Prostate gland (tissue), 2 donors: ENCODE data around the gene KCNQ5.

Source experiments
- POLR2A ChIP-seq: fragments of 450-650 bp; IDR thresholded peaks from one replicate; pipeline ENCODE4 v1.6.1; 2016; ENCODE audit warnings: antibody characterized with exemption, mild to moderate bottlenecking
- POLR2AphosphoS5 ChIP-seq: sonication (generic); formaldehyde crosslinking; IDR thresholded peaks from one replicate; pipeline ENCODE4 v1.6.1; 2017; ENCODE audit warnings: antibody characterized with exemption
- TF ChIP-seq, protein P1 (sequence below), 4 experiments: fragments of 200-600 bp in 2 of 4; fragments of 450-650 bp in 2 of 4; sonication (generic) in 2 of 4; IDR thresholded peaks; 1 replicate in 3 of 4; 2 replicates in 1 of 4; pipeline ENCODE4 v1.5.1; 2016 to 2019; ENCODE audit warnings: antibody characterized with exemption in 4 of 4, mild to moderate bottlenecking in 2 of 4, moderate library complexity in 2 of 4

DNA sequence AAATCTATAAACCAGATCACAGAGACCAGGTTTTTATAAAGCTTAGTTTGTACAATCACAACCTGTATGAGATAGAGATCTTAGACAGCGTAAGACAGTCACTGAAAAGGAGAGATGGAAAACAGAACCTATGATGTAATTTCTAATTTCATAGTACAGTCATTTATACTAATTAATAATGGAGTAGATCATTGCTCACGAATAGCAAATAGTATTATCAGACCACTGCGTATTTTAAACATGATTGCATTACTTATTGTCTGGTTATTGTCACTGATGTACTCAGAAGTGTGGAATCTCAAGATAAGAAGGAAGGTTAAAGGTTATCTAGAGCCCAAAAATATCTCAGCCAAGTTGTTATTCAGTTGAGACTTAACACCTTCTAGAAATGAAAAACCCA is 487.8 kb downstream of the KCNQ5 start:
- TF ChIP-seq, protein P1, sequence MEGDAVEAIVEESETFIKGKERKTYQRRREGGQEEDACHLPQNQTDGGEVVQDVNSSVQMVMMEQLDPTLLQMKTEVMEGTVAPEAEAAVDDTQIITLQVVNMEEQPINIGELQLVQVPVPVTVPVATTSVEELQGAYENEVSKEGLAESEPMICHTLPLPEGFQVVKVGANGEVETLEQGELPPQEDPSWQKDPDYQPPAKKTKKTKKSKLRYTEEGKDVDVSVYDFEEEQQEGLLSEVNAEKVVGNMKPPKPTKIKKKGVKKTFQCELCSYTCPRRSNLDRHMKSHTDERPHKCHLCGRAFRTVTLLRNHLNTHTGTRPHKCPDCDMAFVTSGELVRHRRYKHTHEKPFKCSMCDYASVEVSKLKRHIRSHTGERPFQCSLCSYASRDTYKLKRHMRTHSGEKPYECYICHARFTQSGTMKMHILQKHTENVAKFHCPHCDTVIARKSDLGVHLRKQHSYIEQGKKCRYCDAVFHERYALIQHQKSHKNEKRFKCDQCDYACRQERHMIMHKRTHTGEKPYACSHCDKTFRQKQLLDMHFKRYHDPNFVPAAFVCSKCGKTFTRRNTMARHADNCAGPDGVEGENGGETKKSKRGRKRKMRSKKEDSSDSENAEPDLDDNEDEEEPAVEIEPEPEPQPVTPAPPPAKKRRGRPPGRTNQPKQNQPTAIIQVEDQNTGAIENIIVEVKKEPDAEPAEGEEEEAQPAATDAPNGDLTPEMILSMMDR (IDR thresholded peaks at IDR 0.05), result no peak
- no peak for TF ChIP-seq POLR2AphosphoS5
- TF ChIP-seq POLR2A, result no peak
